ENCODE data around the gene IHH. TPM values are rescaled to one million over a fixed set of nuclear protein-coding genes. Genes with fewer than 3 reads are reported as not detected.

Gene IHH
- polyA plus RNA-seq, 4 donors, result 1.7 to 2.7 (median 1.8) TPM

DNA sequence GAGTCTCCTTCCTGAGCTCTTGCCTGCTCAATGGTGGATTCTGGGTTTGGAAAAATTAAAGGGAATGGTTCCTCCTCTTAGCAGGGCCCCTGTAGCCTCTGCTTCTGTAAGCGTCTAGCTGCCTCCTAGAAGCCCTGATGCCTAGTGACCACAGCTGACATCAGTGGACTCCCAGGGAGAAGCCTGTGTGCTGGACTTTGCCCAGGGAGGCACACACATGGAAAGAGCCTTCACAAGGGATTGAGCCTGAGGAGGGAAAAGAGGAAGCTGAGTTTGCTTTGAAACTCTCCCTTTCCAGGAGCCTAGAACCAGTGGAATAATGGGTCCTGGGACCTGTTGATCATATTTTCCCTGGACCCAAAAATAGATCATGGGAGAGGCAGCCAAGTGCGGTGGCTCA lies 18.0 kb downstream of the IHH start:
- no peak for DNase-seq (ENCODE audit: low read depth in 4 of 4, low spot score in 2 of 4)

DNA sequence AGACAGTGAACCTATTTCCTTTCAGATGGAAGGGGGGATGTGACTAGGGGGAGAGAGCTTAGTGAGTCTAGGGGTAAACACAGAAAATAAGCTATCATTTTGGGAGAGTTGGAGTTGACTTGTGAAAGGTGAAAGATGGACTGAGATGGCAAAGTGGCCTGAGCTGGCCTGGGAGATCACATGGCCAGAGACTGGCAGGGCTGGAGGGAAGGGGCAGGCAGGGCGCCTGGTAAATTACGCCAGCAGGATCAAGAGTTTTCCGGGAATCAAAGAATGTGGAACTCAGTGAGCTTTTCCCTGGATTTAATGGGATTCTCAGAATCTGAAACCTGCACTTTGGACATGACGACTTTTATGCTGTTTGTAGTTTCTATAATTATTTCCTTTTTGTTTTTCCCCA lies 18.6 kb downstream of the IHH start:
- no peak for DNase-seq (ENCODE audit: low read depth in 4 of 4, low spot score in 2 of 4)

DNA sequence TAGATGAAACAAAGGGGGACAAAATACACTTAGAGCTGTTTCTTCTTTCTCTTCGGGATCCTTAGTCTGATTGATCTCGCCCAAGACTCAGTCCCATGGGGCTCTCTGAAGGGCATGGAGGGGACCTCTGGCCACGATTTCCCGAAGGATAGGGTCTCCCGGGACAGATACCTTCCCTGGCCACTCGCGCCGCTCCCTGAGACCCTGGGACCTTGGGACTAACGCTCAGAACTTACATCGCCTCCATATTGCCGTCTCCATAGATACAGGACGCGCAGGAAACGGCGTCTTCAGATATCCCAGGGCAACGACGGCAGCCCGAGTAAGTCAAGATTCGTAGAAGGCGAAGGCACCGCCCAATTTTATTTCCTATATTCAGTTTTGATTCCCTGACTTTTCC lies 19.5 kb downstream of the IHH start, which contains the start of gene CFAP65:
Gene CFAP65, minus strand, starts transcription at position 265 of the 400 bp plus-strand sequence. CDS start 2,468 bp downstream, outside the sequence.
- no peak for DNase-seq (ENCODE audit: low read depth in 4 of 4, low spot score in 2 of 4)

DNA sequence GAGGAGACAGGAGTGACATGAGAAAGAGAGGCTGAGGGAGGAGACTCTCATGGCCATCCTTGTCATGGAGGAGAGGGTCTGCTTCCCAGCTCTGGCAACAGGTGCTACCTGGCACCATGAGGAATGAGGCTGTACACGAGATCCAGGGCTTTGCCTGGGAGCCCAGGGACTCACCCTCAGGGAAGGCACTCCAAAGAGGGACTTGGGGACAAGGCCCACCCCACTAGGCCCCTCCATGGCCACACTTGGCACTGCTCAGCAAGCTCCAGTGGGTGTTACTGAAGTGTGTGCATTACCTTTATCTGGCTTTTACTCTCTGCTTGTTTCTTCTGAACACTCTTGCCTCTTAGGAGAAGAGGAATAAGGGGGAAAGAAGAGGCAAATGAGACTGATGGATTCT lies 22.1 kb downstream of the IHH start:
- no peak for DNase-seq (ENCODE audit: low read depth in 4 of 4, low spot score in 2 of 4)

DNA sequence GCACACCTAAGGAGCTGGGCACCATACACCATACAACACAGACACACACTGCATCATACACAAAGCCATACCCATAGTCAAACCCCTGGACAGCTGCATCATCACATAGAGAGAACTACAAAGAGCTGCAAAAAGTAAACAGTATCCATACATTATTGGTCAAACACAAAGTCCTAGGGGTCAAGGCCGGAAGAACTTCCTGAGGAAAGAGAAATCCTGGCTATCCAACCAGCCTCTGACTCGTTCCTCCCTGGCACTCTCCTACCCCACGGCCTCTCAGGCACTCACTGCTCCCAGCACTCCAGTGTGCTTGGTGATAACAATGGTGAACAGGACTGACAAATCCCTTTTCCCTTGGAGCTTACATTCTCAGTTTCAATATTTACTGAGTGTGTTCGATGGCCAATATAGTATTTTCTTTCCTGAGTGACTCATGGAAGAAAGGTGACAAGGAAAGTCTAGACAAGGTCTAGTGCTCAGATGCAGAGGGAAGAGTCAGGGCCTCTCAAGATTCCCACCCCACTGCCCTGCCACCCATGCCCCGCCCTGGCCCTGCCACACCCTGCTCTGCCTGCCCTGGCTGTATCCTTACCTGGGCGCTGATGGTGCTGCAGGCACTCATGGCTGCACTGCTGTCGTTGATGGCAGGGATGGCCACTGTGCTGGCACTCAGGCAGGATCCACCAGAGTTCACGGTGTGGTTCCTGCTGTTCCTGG lies 22.8 kb downstream of the IHH start:
- no peak for DNase-seq (ENCODE audit: low read depth in 4 of 4, low spot score in 2 of 4)

DNA sequence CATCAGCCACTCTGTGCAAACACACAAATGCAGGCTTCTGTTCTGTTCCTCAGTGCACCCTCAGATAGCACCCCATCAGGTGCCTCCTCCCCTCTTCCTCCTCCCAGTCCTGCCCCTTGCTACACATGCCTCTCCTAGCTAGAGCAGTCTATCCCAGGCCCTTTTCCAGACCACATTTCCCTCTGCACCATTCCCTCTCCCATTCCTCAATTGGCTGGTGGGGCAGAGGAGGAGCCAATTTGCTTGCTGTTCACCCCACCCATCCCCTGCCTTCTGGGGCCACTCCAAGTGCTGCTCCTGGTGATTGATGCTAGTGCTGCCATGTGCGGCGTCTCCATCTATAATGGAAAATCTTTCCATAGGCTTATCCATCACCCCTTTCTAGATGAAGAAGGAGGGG lies 24.8 kb downstream of the IHH start:
- no peak for DNase-seq (ENCODE audit: low read depth in 4 of 4, low spot score in 2 of 4)

DNA sequence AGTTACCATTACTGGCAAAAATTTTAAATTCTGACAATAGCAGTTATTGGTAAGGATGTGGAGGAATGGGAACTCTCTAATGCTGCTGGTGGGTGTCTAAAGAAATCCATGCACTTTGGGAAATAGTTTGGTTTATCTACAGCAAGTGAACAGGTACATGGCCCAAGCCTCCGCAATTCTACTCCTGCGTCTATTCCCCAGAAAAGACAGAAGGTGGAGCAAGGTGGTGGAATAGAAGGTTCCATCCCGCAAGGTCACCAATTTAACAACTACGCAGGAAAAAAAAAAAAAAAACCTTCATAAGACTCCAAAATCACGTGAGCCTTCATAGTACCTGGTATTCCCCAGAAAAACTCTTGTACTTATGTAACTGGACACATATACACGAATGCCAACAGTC lies 25.9 kb downstream of the IHH start:
- no peak for DNase-seq (ENCODE audit: low read depth in 4 of 4, low spot score in 2 of 4)

DNA sequence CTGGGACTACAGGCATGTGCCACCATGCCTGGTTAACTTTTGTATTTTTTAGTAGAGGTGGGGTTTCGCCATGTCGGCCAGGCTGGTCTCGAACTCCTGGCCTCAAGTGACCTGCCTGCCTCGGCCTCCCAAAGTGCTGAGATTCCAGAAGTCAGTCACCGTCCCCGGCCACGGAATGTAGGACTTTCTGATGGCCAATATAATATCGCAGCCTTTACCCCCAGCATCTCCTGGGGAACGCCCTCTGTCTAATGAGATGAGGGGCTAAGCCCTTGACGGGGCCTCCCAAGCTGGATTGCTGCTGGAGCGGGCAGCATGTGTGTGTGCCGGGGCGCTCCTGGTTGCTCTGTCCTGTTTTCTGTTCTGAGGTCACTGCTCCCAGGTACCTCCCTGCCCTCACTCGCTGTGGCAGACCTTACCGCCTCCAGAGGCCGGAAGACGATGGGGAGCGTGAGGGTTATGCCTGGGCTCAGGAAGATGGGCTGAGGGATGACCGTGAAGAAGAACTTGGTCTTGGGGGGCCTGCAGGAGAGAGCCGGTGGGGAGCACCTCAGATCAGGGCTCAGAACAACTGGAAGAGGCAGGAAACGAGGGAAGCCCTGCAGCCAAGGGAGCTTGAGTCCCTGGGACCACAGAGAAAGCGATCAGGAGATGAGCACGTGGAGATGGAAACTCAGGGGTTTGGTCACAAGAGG lies 28.5 kb downstream of the IHH start:
- no peak for DNase-seq (ENCODE audit: low read depth in 4 of 4, low spot score in 2 of 4)

DNA sequence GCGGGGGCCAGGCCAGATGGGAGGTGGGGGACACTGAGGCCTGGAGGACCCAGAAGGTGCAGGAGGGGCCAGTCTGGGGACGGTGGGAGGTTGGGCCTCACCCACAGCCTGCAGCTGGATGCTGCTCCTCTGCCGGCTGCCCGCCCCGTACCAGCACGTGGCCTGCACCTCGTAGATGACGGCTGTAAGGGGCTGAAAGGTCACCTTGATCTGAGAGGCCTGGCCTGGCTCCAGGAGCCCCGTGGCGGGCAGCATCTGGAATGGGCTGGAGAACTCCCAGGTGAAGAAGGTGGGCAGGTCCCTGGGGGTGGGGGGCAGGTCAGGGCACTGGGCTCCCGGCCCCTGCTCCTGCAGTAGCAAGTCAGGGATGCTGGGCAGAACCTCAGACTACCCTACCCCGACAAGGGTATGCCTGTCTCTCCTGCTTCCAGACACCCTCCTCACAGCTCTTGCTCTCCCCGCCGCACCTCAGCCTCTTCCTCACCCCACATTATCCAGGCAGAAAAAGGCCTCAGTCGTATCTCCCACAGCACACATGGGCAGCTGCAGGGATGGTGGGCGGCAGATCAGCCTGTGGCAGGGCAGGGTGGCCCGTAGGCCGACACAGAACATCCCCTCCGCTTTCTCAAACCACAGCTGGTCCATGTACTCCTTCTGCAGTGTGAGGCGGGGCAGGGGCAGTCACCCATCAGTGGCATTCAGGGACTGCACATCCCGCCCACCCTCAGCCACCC lies 29.5 kb downstream of the IHH start:
- DNase-seq (ENCODE audit: low read depth in 4 of 4, low spot score in 2 of 4), result no peak

DNA sequence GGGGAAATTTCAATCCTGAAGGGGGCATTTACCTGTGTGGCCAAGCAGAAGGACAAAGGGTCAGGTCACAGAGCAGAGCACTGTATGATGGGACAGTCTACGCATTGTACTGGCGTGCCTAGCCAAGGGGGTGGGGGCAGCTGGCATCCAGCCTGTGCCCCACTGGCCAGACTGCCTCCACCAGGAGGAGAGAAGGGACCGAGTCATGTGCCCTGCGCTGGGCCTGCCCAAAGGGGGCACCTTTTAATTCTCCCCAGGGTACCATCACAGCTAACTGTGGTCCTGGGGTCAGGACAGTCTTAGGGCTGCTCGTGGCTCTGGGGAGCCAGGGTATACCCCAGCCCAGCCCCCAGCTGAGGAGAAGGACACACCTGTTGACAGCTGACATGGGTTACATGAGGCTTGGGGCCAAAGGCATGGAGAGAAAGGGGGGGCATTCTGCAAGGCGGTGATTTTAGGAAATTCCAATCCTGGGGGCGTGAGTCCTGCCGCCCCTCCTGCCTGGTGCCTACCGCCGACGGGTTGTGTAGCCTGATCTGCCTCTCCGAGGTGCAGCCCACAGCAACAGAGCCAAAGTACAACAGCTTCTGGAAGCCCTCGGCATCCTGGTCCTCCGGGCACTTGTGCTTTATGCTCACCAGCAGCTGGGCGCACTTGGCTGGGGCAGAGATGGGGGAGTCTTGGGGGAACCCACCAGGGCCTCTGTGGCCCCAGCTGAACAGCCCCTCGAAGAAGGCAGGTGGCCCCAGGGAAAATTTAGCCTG lies 30.4 kb downstream of the IHH start:
- DNase-seq (ENCODE audit: low read depth in 4 of 4, low spot score in 2 of 4), result no peak

DNA sequence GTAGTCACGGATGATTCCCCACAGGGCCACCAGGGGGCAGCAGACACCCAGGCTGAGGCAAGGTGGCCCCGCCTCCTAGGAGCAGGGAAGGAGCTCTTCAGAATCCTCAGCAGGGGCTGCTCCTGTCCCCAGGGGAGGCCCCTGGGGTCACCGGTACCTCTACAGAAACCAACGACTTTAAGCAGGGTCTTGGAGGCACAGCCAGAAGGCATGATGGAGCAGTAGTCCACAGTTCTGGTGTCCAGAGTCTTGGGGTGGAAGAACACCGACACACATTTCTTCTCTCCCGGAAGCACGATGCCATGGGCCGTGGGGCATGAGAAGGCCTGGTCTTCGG lies 30.9 kb downstream of the IHH start:
- peak; percentile 6 to 63 (median 43) for DNase-seq (ENCODE audit: low read depth in 4 of 4, low spot score in 2 of 4)

DNA sequence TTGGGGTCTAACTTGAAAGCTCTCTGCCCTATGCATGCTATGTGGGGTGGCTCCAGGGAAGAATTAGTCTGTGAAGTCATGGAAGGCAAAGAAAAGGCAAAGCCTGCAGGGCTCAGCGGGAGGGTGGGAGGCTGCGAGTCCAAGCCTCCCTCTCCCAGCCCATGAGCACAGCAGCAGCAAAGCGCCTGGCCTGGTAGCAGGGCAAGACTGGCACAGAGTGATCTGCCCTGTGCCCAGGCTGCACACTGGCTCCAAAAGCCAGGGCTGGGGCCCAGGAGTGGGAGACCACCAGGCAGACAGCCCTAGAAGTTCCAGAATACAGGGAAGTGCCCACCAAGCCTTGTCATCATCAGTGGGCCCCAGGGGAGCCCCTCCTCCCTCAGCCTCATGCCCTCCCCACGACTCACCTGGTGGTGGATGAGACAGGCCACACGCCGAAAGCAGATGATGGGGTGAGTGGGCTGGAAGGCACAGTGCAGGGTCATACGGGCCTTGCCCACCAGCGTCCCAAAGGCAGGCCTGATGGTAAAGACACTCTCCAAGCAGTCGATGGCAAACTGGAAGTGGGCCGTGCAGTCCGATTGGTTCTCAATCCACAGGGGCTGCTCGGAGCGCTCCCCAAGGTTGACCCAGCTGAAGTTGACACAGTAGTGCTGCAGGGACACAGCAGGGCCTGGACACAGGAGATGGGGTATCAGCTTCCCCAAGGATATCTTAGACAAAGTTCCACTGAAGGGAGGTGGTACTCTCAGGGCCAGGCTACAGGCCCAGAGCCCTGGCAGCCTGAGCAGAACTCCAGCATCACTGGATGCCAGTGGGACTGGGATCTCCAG lies 31.5 kb downstream of the IHH start:
- no peak for DNase-seq (ENCODE audit: low read depth in 4 of 4, low spot score in 2 of 4)

DNA sequence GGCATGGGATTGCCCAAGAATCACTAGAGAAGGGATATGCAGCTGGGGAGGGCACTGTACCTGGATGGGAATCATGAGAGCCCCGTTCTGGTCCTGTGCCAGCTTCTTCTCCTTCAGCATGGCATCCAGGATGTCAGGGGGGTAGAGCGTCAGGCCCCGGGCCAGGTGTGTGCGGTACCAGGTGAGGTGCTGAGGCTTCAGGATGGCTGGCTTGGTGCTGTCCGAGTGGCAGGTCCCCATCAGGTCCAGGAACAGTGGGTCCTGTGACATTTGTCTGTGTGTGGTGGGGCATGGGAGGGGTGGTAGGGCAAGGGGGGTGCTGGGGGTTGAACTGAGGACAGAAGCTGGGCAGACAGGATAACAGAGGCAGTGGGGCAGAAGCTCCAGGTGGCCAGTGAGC lies 32.6 kb downstream of the IHH start:
- DNase-seq (ENCODE audit: low read depth in 4 of 4, low spot score in 2 of 4), result no peak

DNA sequence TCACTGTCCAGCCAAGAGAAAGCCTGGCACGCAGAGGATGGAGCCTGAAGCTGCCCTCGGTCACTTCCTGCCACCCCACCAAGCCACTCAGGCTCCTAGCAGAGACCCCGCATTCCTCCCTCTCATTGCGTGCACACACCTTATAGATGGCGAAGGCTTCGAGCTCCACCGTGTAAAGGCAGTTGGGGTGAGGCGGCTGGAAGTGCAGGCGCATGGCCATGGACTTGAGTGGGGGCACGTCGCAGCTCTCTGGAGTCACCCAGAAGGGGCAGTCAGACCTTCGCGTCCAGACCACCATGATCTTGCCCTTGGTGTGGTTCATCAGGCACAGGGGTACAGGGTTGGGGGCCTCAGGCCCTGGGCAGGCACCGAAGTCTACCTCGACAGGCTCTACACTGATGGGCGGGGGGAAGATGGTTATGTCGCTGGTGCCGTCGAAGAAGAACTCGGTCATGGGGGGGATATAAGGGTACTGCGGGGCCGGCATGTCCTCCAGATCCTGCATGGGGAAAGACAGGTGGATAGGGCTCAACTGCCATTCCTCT lies 33.1 kb downstream of the IHH start:
- DNase-seq (ENCODE audit: low read depth in 4 of 4, low spot score in 2 of 4), result no peak

DNA sequence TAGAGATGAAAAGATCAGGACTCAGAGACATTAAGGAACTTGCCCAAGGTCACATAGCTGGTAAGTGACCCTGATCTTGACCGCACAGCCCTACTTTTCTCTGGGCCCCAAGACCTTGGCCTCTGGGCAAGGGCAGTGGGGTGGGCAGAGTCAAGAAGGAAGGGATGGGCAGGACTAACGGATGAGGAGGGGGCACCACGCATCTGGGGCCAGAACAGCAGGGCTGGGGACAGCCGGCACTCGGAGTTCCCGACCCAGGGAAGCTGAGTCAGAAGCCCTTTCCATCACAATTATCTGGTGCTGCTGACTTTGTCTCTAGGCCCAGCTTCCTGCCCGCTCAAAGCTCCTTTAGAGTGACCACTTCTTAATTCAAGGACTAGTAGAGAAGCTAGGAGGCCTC lies 33.8 kb downstream of the IHH start:
- DNase-seq (ENCODE audit: low read depth in 4 of 4, low spot score in 2 of 4), result no peak

DNA sequence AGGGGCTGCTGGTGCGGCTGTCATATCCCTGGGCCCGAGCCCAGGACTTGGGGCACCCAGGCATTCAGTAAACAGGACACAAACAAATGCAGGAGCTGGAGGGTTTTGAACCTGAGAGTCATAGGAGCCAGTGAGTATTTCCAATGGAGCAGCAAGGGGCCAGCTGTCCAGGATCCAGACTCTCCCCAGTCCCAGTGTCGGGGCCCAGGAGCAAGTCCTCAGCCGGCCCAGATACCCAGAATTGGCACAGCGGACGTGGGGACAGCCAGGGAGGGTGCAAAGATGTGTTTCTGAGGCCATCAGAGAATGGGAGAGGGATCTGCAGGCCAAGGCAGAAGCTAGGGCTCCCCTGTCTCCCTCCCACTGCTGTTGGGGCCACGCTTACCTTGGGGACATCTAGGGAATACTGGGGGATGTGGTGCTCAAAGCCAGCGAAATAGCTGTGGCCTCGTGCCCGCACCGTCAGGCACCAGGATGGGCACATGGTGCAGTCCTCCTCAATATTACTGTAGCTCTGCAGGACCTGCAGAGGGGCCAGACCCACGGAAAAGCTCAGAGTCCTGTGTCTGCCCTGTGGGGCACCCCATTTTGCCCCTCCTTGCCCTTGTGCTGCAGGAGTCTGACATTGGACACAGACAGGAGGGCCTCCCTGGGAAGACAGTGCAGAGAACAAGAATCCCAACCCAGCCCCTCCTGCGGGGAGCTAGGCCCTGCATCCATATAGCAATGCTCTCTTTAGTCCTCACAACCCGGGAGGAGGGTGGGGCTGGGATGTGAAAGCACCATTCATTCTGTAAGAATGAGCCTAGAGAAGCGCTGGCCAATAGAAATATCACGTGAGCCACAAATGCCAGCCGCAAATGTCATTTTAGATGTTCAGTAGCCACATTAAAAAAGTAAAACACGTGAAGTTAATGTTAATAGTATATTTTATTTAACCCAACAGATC lies 34.8 kb downstream of the IHH start:
- no peak for DNase-seq (ENCODE audit: low read depth in 4 of 4, low spot score in 2 of 4)

DNA sequence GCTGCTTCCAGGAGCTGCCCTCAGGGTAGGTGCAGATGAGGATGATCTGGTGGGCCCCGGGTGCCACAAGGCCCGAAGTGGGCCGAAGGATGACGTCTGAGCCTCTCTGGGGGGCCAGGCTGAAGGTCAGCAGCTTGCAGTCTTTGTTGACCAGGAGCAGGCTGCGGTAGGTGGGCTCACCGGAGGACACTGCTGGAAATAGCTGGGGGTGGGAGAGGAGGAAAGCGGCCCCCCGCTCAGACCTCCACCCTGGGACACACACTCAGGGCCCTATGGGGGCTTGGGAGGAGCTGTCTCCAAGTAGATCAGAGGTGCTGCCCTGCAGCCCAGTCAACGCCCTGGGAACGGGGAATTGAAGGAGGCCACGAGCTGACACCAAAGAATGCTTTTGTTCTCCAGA lies 36.7 kb downstream of the IHH start:
- no peak for DNase-seq (ENCODE audit: low read depth in 4 of 4, low spot score in 2 of 4)

DNA sequence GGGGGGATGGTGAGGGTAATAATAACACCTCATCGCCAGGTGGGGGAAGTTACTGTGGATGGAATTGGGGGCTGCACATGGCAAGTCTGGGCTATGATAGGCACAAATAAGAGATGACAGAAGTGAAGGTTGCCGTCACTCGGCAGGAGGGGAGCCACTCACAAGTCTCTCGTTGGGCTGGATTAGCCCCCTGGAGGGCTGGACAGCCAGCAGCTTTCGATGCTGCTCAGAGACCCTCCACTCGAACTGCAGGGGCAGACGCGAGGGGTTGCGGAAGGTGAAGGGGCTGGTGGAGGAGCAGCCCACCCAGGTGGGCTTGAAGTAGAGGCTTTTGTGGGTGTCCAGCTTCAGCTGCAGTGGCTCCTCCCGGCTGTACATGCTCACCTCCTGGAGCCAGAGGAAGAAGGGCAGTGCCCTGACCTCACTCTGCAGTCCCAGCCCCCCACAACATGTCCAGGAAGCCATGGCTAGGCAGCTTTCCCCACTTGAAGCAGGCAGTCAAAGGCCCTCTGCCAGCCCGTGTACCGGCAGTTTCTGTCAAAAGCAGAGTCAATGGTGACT lies 37.6 kb downstream of the IHH start:
- no peak for DNase-seq (ENCODE audit: low read depth in 4 of 4, low spot score in 2 of 4)
